ENCODE measurements around the gene TUBB4A. TPM values are rescaled to one million over a fixed set of nuclear protein-coding genes. Genes with fewer than 3 reads are reported as not detected.

TUBB4A gene
- total RNA-seq, 2 donors from 2014 or later = 0.44 to 1.4 TPM

DNA sequence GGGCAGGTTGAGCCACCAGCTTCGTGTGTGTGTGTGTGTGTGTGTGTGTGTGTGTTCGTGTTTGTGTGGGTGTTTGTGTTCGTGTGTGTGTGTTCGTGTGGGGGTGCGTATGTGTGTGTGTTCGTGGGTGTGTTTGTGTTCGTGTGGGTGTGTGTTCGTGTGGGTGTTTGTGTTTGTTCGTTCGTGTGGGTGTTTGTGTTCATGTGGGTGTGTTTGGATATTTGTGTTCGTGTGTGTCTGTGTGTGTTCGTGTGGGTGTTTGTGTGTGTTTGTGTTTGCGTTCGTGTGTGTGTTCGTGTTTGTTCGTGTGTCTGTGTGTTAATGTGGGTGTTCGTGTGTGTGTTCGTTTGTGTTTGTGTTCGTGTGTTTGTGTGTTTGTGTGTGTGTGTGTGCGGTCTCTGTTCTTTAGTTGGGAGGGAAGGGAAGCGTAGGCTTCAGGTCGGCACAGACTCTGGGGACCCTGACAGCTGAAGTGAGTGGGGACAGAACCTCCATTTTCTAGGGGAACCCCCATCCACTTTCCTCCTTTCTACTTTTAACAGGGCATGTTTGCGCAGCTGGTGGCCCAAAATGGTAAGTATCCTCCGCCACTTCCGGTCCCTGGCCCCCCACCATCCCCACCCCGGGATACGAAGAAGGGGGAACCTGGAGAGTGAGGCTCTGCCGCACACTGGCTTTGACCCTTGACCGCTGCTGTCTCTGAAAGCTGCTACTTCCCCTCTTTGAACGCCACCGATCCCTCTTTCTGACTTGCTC lies 30.3 kb upstream of the TUBB4A start:
- no peaks in the 10 kb centered on the region for H3K36me3 ChIP-seq
- H3K27me3 ChIP-seq = peaks cover 5% of the 10 kb centered on the region
- H3K9ac ChIP-seq (ENCODE audit: low read depth in 2 of 2, low read length in 2 of 2) = peak overlapping the region in 1 of 2 donors; percentile 38
- TF ChIP-seq, protein P1, sequence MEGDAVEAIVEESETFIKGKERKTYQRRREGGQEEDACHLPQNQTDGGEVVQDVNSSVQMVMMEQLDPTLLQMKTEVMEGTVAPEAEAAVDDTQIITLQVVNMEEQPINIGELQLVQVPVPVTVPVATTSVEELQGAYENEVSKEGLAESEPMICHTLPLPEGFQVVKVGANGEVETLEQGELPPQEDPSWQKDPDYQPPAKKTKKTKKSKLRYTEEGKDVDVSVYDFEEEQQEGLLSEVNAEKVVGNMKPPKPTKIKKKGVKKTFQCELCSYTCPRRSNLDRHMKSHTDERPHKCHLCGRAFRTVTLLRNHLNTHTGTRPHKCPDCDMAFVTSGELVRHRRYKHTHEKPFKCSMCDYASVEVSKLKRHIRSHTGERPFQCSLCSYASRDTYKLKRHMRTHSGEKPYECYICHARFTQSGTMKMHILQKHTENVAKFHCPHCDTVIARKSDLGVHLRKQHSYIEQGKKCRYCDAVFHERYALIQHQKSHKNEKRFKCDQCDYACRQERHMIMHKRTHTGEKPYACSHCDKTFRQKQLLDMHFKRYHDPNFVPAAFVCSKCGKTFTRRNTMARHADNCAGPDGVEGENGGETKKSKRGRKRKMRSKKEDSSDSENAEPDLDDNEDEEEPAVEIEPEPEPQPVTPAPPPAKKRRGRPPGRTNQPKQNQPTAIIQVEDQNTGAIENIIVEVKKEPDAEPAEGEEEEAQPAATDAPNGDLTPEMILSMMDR (IDR thresholded peaks at IDR 0.05) = no peak
- no peaks in the 10 kb centered on the region for H3K4me1 ChIP-seq
- DNase-seq = no peak
- no peak overlapping the region for H3K27ac ChIP-seq
- H3K4me3 ChIP-seq = no peak overlapping the region
- H3K9me3 ChIP-seq = no peaks in the 10 kb centered on the region
- intact Hi-C loops (cut with DNase I) = no loop called here

DNA sequence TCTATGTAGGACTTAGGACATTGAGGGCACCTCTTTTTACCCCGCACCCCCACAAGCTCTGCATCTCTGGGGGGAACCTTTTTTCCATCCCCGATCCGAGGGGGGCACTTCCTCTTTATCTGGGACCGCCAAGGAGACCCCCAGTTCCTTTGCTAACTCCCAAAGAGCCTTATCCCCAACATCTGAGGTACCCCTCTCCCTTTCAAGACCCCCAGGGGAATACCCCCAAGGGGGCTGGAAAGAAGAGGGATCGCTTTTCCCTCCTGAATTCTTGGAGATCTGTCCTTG lies 29.8 kb upstream of the TUBB4A start:
- no peaks in the 10 kb centered on the region for H3K36me3 ChIP-seq
- no peak for DNase-seq
- H3K27ac ChIP-seq = no peak overlapping the region
- H3K4me1 ChIP-seq = no peaks in the 10 kb centered on the region
- TF ChIP-seq, protein P1 (IDR thresholded peaks at IDR 0.05) = no peak
- H3K4me3 ChIP-seq = no peak overlapping the region
- H3K9me3 ChIP-seq = no peaks in the 10 kb centered on the region
- H3K27me3 ChIP-seq = peaks cover 5% of the 10 kb centered on the region
- no peak overlapping the region for H3K9ac ChIP-seq (ENCODE audit: low read depth in 2 of 2, low read length in 2 of 2)
- intact Hi-C loops (cut with DNase I) = no loop called here

DNA sequence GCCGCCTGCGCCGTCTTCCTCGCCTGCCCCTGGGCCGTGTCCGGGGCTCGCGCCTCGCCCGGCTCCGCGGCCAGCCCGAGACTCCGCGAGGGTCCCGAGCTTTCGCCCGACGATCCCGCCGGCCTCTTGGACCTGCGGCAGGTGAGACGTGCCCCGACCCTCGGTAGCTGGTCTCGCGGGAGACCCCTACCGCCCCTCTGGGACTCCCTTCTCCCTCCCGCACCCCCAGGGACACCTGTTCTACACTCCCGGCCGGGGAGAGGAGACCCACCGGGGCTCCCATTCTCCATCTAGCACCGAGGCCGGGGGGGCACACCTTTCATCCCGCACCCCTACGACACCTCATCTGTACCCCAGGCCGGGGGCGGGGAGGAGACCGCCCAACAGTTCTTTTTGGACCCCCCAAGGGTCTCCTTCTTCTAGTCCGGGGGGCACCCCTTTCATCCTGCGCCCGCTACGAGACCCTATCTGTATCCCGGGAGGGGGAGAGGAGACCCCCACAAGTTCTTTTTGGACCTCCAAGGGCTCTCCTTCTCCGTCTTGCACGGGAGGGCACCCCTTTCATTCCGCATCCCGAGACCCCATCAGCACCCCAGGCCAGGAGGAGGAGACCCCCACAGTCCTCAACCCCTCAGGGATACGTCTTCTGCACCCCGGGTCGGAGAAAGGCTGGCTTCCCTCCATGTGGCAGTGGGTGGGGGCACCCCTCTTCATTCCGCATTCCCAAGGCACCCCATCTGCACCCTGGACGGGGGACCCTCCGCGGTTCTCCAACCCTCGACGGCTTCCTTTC lies 29.2 kb upstream of the TUBB4A start:
- intact Hi-C loops (cut with DNase I) = no loop called here
- H3K27ac ChIP-seq = no peak overlapping the region
- no peaks in the 10 kb centered on the region for H3K9me3 ChIP-seq
- no peaks in the 10 kb centered on the region for H3K4me1 ChIP-seq
- TF ChIP-seq, protein P1 (IDR thresholded peaks at IDR 0.05) = no peak
- H3K4me3 ChIP-seq = peak overlapping the region; percentile 47
- DNase-seq = no peak
- no peaks in the 10 kb centered on the region for H3K36me3 ChIP-seq
- H3K27me3 ChIP-seq = peaks cover 5% of the 10 kb centered on the region
- H3K9ac ChIP-seq (ENCODE audit: low read depth in 2 of 2, low read length in 2 of 2) = peak overlapping the region; percentile 65 to 83

DNA sequence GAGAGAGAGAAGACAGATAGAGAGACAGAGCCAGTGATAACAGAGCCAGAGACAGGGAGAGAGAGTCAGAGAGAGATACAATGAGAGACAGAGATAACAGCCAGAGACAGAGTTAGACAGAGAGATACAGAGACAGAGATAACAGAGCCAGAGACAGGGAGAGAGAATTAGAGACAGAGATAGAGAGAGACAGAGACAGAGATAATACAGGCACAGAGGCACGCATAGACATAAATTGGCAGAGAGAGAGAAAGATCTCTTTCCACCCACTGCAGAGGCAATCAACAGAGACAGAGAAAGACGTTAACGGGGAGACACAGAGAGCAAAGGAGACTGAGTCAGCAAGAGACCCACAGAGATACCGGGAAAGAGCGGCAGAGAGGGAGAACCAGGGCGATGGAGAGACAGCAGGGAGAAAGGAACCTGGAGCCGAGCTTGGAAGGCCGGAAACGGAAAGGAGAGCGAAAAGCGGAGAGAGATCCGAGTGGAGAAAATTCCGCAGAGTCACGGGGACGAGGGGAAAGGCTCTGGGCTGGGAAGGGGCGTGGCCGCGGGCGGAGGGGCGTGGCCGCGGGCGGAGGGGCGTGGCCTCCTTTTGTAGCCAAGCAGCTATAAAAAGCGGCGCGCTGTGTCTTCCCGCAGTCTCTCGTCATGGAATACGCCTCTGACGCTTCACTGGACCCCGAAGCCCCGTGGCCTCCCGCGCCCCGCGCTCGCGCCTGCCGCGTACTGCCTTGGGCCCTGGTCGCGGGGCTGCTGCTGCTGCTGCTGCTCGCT lies 28.5 kb upstream of the TUBB4A start, which contains the start of gene TNFSF9:
TSS of gene TNFSF9 (plus strand) at position 641 of the 777 bp plus-strand sequence. CDS start at position 652, 11 bp downstream.
- Histone ChIP-seq H3K36me3 (no peaks in the 10 kb centered on the region), H3K27me3 (peaks cover 5% of the 10 kb centered on the region), H3K27ac (peak within 1 kb of the TSS; percentile 15), H3K4me3 (peak within 1 kb of the TSS; percentile 47), H3K4me1 (no peaks in the 10 kb centered on the region), H3K9me3 (no peaks in the 10 kb centered on the region), H3K9ac (ENCODE audit: low read depth in 2 of 2, low read length in 2 of 2) (peak within 1 kb of the TSS; percentile 81 to 83)
- TF ChIP-seq, protein P1 (IDR thresholded peaks at IDR 0.05) = no peak
- intact Hi-C loops (cut with DNase I) = no loop called here
- DNase-seq = peak; percentile 96

DNA sequence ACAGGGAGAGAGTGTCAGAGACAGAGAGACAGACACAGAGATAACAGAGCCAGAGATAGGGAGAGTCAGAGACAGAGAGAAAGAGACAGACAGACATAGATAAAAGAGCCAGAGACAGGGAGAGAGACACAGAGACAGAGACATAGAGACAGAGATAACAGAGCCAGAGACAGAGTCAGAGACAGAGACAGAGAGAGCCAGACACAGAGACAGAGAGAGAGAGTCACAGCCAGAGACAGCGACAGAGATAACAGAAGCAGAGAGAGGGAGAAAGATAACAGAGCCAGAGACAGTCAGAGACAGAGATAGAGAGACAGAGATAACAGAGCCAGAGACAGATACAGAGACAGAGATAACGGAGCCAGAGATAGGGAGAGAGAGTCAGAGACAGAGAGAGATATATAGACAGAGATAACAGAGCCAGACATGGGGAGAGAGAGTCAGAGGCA lies 27.9 kb upstream of the TUBB4A start:
- Histone ChIP-seq H3K4me1 (no peaks in the 10 kb centered on the region), H3K9me3 (no peaks in the 10 kb centered on the region), H3K9ac (ENCODE audit: low read depth in 2 of 2, low read length in 2 of 2) (no peak overlapping the region), H3K4me3 (peak overlapping the region; percentile 47), H3K36me3 (no peaks in the 10 kb centered on the region), H3K27ac (no peak overlapping the region), H3K27me3 (peaks cover 5% of the 10 kb centered on the region)
- intact Hi-C loops (cut with DNase I) = no loop called here
- TF ChIP-seq, protein P1 (IDR thresholded peaks at IDR 0.05) = no peak
- DNase-seq = no peak
